OCI-LY7 (cell line): ENCODE data around the gene HNF1A. TPM values are rescaled to one million over a fixed set of nuclear protein-coding genes. Genes with fewer than 3 reads are reported as not detected.

Source experiments
- BruUV-seq: library from RNA; stranded (reverse); fragments of 400-500 nt; replicated peaks from 2 replicates; lab custom pipeline; 2021; lab: Mats Ljungman, UMichigan
- CTCF ChIA-PET: fragments of 300-600 bp; sonication (Branson Sonifier 250); formaldehyde crosslinking; loops from one replicate; lab custom pipeline; 2022; ENCODE audit warnings: antibody characterized with exemption; ENCODE audit not compliant: unreplicated experiment; lab: Charles Lee
- POLR2A ChIA-PET: fragments of 300-600 bp; sonication (Branson Sonifier 250); formaldehyde crosslinking; loops from one replicate; lab custom pipeline; 2022; ENCODE audit warnings: antibody characterized with exemption; lab: Charles Lee
- DNase-seq: peaks from one replicate; pipeline ENCODE4 v3.0.0-alpha.2; 2015; ENCODE audit warnings: low spot score
- H2AFZ ChIP-seq: fragments of 200-600 bp; sonication (generic), shearing (Covaris generic); 2 replicates; pipeline ENCODE4 v1.6.1; 2014; ENCODE audit warnings: mild to moderate bottlenecking, antibody characterized with exemption, low read length, moderate library complexity
- H3K27ac ChIP-seq: fragments of 200-600 bp; sonication (generic); 2 replicates; pipeline ENCODE4 v1.5.1; 2014; ENCODE audit warnings: mixed run types, low read depth, mild to moderate bottlenecking, moderate library complexity, low read length, inconsistent platforms; ENCODE audit not compliant: poor library complexity, severe bottlenecking
- H3K36me3 ChIP-seq: fragments of 200-600 bp; sonication (generic); 2 replicates; pipeline ENCODE4 v1.6.1; 2014; ENCODE audit warnings: mild to moderate bottlenecking, antibody characterized with exemption, low read length, moderate library complexity, mixed read lengths; ENCODE audit not compliant: insufficient read depth
- H3K4me1 ChIP-seq: fragments of 200-600 bp; sonication (generic); 2 replicates; pipeline ENCODE4 v1.5.1; 2014; ENCODE audit warnings: mild to moderate bottlenecking, low read length; ENCODE audit not compliant: insufficient read depth, poor library complexity, severe bottlenecking
- H3K4me2 ChIP-seq: fragments of 200-600 bp; sonication (generic); 2 replicates; pipeline ENCODE4 v1.6.1; 2014; ENCODE audit warnings: mild to moderate bottlenecking, low read length
- H3K4me3 ChIP-seq: fragments of 200-600 bp; sonication (generic); 2 replicates; pipeline ENCODE4 v1.5.1; 2014; ENCODE audit warnings: mild to moderate bottlenecking, low read depth, low read length; ENCODE audit not compliant: poor library complexity, severe bottlenecking
- H3K79me2 ChIP-seq: fragments of 200-600 bp; sonication (generic); 2 replicates; pipeline ENCODE4 v1.6.1; 2016; ENCODE audit warnings: low read depth, mild to moderate bottlenecking, low read length, moderate library complexity, mixed read lengths; ENCODE audit not compliant: insufficient read depth
- H3K9me2 ChIP-seq: fragments of 200-600 bp; sonication (generic); 2 replicates; pipeline ENCODE4 v1.6.1; 2016; ENCODE audit warnings: mild to moderate bottlenecking, low read length, mixed read lengths; ENCODE audit not compliant: insufficient read depth
- H3K9me3 ChIP-seq: fragments of 200-600 bp; sonication (generic); 2 replicates; pipeline ENCODE4 v1.6.1; 2014; ENCODE audit warnings: mild to moderate bottlenecking, mixed run types, low read length, mixed read lengths
- H4K20me1 ChIP-seq: fragments of 200-600 bp; sonication (generic); 2 replicates; pipeline ENCODE4 v1.6.1; 2014; ENCODE audit warnings: mild to moderate bottlenecking, antibody characterized with exemption, low read length, moderate library complexity, mixed read lengths; ENCODE audit not compliant: insufficient read depth
- EZH2phosphoT487 ChIP-seq: fragments of 200-600 bp; sonication (generic); IDR thresholded peaks from 2 replicates; pipeline ENCODE4 v1.6.1; 2018; ENCODE audit warnings: low read depth, borderline replicate concordance, mild to moderate bottlenecking, mixed run types, antibody characterized with exemption, low read length, moderate library complexity, mixed read lengths
- intact Hi-C: fragments of 100-400 bp; cut with micrococcal nuclease; formaldehyde crosslinking; loops from one replicate; pipeline ENCODE4 v1.10.0; 2022; ENCODE audit not compliant: unreplicated experiment
- total RNA-seq, 2 experiments: library from RNA; depleted of rRNA in 1 of 2; stranded (reverse); fragments of >200 nt in 1 of 2; shearing (Covaris generic) in 1 of 2; gene quantifications; 2 replicates each; pipeline ENCODE4 v1.2.3, GENCODE V29; 2014 to 2022
- TF ChIP-seq, protein P1 (sequence below): fragments of 200-600 bp; sonication (generic); conservative IDR thresholded peaks from 2 replicates; pipeline ENCODE4 v1.5.1; 2014; ENCODE audit warnings: mild to moderate bottlenecking, antibody characterized with exemption, low read length, moderate library complexity, mixed read lengths

The HNF1A gene
- total RNA-seq, 2 experiments from 2014 or later: not detected

- H3K36me3 ChIP-seq: no peaks in the 10 kb centered on the region
- ChIA-PET POLR2A (no interaction called here), CTCF (no interaction called here)
- BruUV-seq: no TSS peak
- H3K9me2 ChIP-seq: no peaks in the 10 kb centered on the region
- no peak overlapping the region for H3K4me2 ChIP-seq
- H3K4me3 ChIP-seq: no peak overlapping the region
- no peaks in the 10 kb centered on the region for H3K79me2 ChIP-seq
- no peaks in the 10 kb centered on the region for H3K9me3 ChIP-seq
- intact Hi-C loops: loop anchor here (5.0 kb wide), 1 partner anchor 103 kb away; no protein-coding TSS in a partner anchor
- TF ChIP-seq EZH2phosphoT487: no peak
- TF ChIP-seq, protein P1, sequence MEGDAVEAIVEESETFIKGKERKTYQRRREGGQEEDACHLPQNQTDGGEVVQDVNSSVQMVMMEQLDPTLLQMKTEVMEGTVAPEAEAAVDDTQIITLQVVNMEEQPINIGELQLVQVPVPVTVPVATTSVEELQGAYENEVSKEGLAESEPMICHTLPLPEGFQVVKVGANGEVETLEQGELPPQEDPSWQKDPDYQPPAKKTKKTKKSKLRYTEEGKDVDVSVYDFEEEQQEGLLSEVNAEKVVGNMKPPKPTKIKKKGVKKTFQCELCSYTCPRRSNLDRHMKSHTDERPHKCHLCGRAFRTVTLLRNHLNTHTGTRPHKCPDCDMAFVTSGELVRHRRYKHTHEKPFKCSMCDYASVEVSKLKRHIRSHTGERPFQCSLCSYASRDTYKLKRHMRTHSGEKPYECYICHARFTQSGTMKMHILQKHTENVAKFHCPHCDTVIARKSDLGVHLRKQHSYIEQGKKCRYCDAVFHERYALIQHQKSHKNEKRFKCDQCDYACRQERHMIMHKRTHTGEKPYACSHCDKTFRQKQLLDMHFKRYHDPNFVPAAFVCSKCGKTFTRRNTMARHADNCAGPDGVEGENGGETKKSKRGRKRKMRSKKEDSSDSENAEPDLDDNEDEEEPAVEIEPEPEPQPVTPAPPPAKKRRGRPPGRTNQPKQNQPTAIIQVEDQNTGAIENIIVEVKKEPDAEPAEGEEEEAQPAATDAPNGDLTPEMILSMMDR: no peak
- no peaks in the 10 kb centered on the region for H4K20me1 ChIP-seq
- H3K27ac ChIP-seq: no peak overlapping the region
- H3K4me1 ChIP-seq: peaks cover 8% of the 10 kb centered on the region
- no peak overlapping the region for H2AFZ ChIP-seq
- no peak for DNase-seq
Observed at GRCh38 chr12:120994589-120995337, 16.4 kb downstream of the HNF1A start.

DNA sequence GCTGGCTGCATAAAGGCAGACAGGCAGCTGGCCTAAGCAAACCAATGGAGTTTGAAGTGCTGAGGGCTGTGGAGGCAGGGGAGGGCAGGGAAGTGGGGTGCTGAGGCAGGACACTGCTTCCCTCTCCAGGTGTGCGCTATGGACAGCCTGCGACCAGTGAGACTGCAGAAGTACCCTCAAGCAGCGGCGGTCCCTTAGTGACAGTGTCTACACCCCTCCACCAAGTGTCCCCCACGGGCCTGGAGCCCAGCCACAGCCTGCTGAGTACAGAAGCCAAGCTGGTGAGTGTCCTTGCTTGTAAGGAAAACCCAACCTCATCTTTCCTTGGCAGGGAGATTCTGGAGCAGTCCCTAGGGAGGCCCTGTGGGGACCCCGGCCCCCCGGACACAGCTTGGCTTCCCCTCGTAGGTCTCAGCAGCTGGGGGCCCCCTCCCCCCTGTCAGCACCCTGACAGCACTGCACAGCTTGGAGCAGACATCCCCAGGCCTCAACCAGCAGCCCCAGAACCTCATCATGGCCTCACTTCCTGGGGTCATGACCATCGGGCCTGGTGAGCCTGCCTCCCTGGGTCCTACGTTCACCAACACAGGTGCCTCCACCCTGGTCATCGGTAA, 17.9 kb downstream of the HNF1A start:
- Histone ChIP-seq H3K9me2 (no peaks in the 10 kb centered on the region), H3K9me3 (no peaks in the 10 kb centered on the region), H3K4me1 (peaks cover 8% of the 10 kb centered on the region), H3K36me3 (no peaks in the 10 kb centered on the region), H2AFZ (no peak overlapping the region), H3K4me3 (no peak overlapping the region), H3K4me2 (no peak overlapping the region), H3K79me2 (no peaks in the 10 kb centered on the region), H3K27ac (no peak overlapping the region), H4K20me1 (no peaks in the 10 kb centered on the region)
- POLR2A ChIA-PET: no interaction called here
- TF ChIP-seq, protein P1: no peak
- TF ChIP-seq EZH2phosphoT487: no peak
- intact Hi-C loops: loop anchor here (5.0 kb wide), 1 partner anchor 101 kb away; no protein-coding TSS in a partner anchor
- DNase-seq: no peak
- CTCF ChIA-PET: no interaction called here
- BruUV-seq: no TSS peak

DNA sequence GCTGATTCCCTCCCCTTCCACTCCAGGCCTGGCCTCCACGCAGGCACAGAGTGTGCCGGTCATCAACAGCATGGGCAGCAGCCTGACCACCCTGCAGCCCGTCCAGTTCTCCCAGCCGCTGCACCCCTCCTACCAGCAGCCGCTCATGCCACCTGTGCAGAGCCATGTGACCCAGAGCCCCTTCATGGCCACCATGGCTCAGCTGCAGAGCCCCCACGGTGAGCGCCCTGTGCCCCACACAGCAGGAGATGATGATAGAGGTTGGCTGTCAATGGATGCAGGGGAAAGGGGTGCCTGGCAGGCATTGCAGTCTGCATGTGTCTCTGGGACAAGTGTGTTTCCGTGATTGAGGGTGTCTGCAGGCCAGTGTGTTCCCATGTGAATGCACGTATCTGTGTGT, 19.1 kb downstream of the HNF1A start:
- DNase-seq: no peak
- Histone ChIP-seq H4K20me1 (no peaks in the 10 kb centered on the region), H3K9me2 (no peaks in the 10 kb centered on the region), H3K4me2 (no peak overlapping the region), H3K9me3 (no peaks in the 10 kb centered on the region), H3K36me3 (peaks cover 4% of the 10 kb centered on the region; the same call in 1 of the 2 replicates), H3K4me1 (peaks cover 8% of the 10 kb centered on the region), H3K4me3 (no peak overlapping the region), H3K79me2 (no peaks in the 10 kb centered on the region), H2AFZ (no peak overlapping the region), H3K27ac (no peak overlapping the region)
- TF ChIP-seq, protein P1: no peak
- TF ChIP-seq EZH2phosphoT487: no peak
- BruUV-seq: no TSS peak
- POLR2A ChIA-PET: no interaction called here
- intact Hi-C loops: loop anchor here (5.0 kb wide), 1 partner anchor 100 kb away; no protein-coding TSS in a partner anchor
- CTCF ChIA-PET: no interaction called here
